Endothelial cell of umbilical vein (primary cell): ENCODE results near the gene LRRC53. TPM values are rescaled to one million over a fixed set of nuclear protein-coding genes. Genes with fewer than 3 reads are reported as not detected.

Experiments used
- BruUV-seq: library from RNA; stranded (reverse); fragments of 400-500 nt; replicated peaks from 2 replicates; lab custom pipeline; 2021; lab: Mats Ljungman, UMichigan
- CTCF ChIA-PET: fragments of 300-600, 350-600 bp; sonication (Branson Sonifier 250); formaldehyde crosslinking; loops from one replicate; lab custom pipeline; 2021; ENCODE audit warnings: antibody characterized with exemption, inconsistent platforms; lab: Charles Lee
- POLR2A ChIA-PET: fragments of 300-600, 350-600 bp; sonication (Branson Sonifier 250); formaldehyde crosslinking; loops from one replicate; lab custom pipeline; 2021; ENCODE audit warnings: antibody characterized with exemption, inconsistent platforms; lab: Charles Lee
- DNase-seq: peaks from one replicate; pipeline ENCODE4 v3.0.0-alpha.2; 2011; ENCODE audit warnings: low read depth, low spot score
- FAIRE-seq: peaks from 2 replicates; lab custom pipeline; 2011; peaks lifted over from hg19 to GRCh38; lab: Jason Lieb, UNC
- H2AFZ ChIP-seq: 2 replicates; pipeline ENCODE4 v1.6.0; 2012; ENCODE audit warnings: low read depth, low read length, control low read depth, inconsistent platforms
- H3K27ac ChIP-seq: 2 replicates; pipeline ENCODE4 v1.5.1; 2011; ENCODE audit warnings: low read depth, mild to moderate bottlenecking, control low read depth, low read length, moderate library complexity; ENCODE audit not compliant: insufficient read depth
- H3K27me3 ChIP-seq, 2 experiments: 2 replicates each; pipeline versions ENCODE4 v1.6.0 to v1.6.1; 2011; ENCODE audit warnings: low read length in 2 of 2, mixed read lengths in 1 of 2; ENCODE audit not compliant: control insufficient read depth in 2 of 2, insufficient read depth in 2 of 2
- H3K36me3 ChIP-seq, 2 experiments: 2 replicates in 1 of 2; 3 replicates in 1 of 2; pipeline ENCODE4 v1.5.1; 2011; ENCODE audit warnings: low read length in 2 of 2, mild to moderate bottlenecking in 1 of 2, moderate library complexity in 1 of 2; ENCODE audit not compliant: control insufficient read depth in 2 of 2, insufficient read depth in 2 of 2; ENCODE audit errors: extremely low read depth in 1 of 2
- H3K4me1 ChIP-seq: 3 replicates; pipeline ENCODE4 v1.5.1; 2011; ENCODE audit warnings: mild to moderate bottlenecking, low read length; ENCODE audit not compliant: control insufficient read depth, insufficient read depth; ENCODE audit errors: extremely low read depth
- H3K4me2 ChIP-seq: 2 replicates; pipeline ENCODE4 v1.6.1; 2011; ENCODE audit warnings: low read length, control low read depth, mixed read lengths; ENCODE audit not compliant: insufficient read depth
- H3K4me3 ChIP-seq, 3 experiments: fragments of 200-600 bp in 1 of 3; sonication (generic), shearing (Covaris generic) in 1 of 3; replicated peaks in 1 of 3; 2 replicates each; pipeline ENCODE4 v1.5.1; 2011 to 2016; ENCODE audit warnings: control low read depth in 3 of 3, low read length in 3 of 3, mild to moderate bottlenecking in 2 of 3, inconsistent platforms in 1 of 3, low read depth in 1 of 3, moderate library complexity in 1 of 3; ENCODE audit not compliant: insufficient read depth in 1 of 3
- H3K79me2 ChIP-seq: 2 replicates; pipeline ENCODE4 v1.6.0; 2012; ENCODE audit warnings: low read length, inconsistent platforms; ENCODE audit not compliant: control insufficient read depth, insufficient read depth
- H3K9ac ChIP-seq: replicated peaks from 2 replicates; pipeline ENCODE3; 2011; ENCODE audit warnings: low read length, control low read depth; ENCODE audit not compliant: insufficient read depth; ENCODE audit errors: extremely low read depth
- H3K9me1 ChIP-seq: replicated peaks from 3 replicates; pipeline ENCODE4 v1.6.0; 2011; ENCODE audit warnings: mild to moderate bottlenecking, low read length; ENCODE audit not compliant: control insufficient read depth, insufficient read depth; ENCODE audit errors: extremely low read depth
- H3K9me3 ChIP-seq: replicated peaks from 2 replicates; pipeline ENCODE4 v1.5.1; 2012; ENCODE audit warnings: low read length, inconsistent platforms; ENCODE audit not compliant: control insufficient read depth, insufficient read depth
- H4K20me1 ChIP-seq: replicated peaks from 2 replicates; pipeline ENCODE3; 2011; ENCODE audit warnings: mild to moderate bottlenecking, low read length; ENCODE audit not compliant: control insufficient read depth, insufficient read depth; ENCODE audit errors: extremely low read depth
- EZH2 ChIP-seq: IDR thresholded peaks from 2 replicates; pipeline ENCODE4 v1.6.1; 2012; ENCODE audit warnings: borderline replicate concordance, low read depth, mild to moderate bottlenecking, moderate library complexity, low read length, inconsistent platforms; ENCODE audit not compliant: severe bottlenecking
- FOS ChIP-seq: IDR thresholded peaks from 2 replicates; pipeline ENCODE4 v1.6.1; 2011; ENCODE audit warnings: mild to moderate bottlenecking, low read length, moderate library complexity, borderline replicate concordance; ENCODE audit not compliant: insufficient read depth
- GATA2 ChIP-seq: IDR thresholded peaks from 2 replicates; pipeline ENCODE4 v1.7.0; 2011; ENCODE audit warnings: low read depth, mild to moderate bottlenecking, moderate library complexity, mixed read lengths, low read length; ENCODE audit not compliant: insufficient read length, insufficient read depth
- JUN ChIP-seq: IDR thresholded peaks from 2 replicates; pipeline ENCODE4 v1.6.1; 2011; ENCODE audit warnings: borderline replicate concordance, low read depth; ENCODE audit not compliant: insufficient read length, insufficient read depth
- MAX ChIP-seq: IDR thresholded peaks from 2 replicates; pipeline ENCODE4 v1.6.1; 2011; ENCODE audit not compliant: insufficient read depth, insufficient read length
- MYC ChIP-seq: IDR thresholded peaks from one replicate; pipeline ENCODE4 v1.6.1; 2011; ENCODE audit warnings: mild to moderate bottlenecking, low read depth, low read length
- POLR2A ChIP-seq: IDR thresholded peaks from 2 replicates; pipeline ENCODE4 v1.6.1; 2012; ENCODE audit warnings: low read depth, mild to moderate bottlenecking, control low read depth, low read length
- POLR2AphosphoS5 ChIP-seq: IDR thresholded peaks from 2 replicates; pipeline ENCODE4 v1.6.1; 2012; ENCODE audit warnings: low read depth, mild to moderate bottlenecking, control low read depth, low read length, moderate library complexity; ENCODE audit not compliant: insufficient read depth
- dilution Hi-C: fragments of 300-500 bp; cut with MboI; formaldehyde crosslinking; loops from one replicate; pipeline ENCODE4 v1.15.0; 2019; ENCODE audit warnings: low sequenced_read_pairs; ENCODE audit not compliant: extremely low pct_ligation_motif_present
- intact Hi-C: fragments of 100-400 bp; cut with micrococcal nuclease; formaldehyde crosslinking; loops from one replicate; pipeline ENCODE4 v1.10.0; 2022
- polyA plus RNA-seq, 4 experiments: library from polyadenylated mRNA; depleted of rRNA in 3 of 4; stranded (reverse) in 3 of 4; unstranded in 1 of 4; fragments of >200 nt; gene quantifications; 2 replicates each; pipeline versions ENCODE4 v1.2.1 to v1.2.3, GENCODE V29; 2011 to 2012; ENCODE audit warnings: missing spikeins in 1 of 4
- total RNA-seq: library from RNA; stranded (reverse); gene quantifications from 2 replicates; pipeline ENCODE4 v1.2.3, GENCODE V29; 2021
- TF ChIP-seq, protein P1 (sequence below), 2 donors: IDR thresholded peaks; 1 replicate in 1 of 2; 2 replicates in 1 of 2; pipeline ENCODE4 v1.5.1; 2011; ENCODE audit warnings: low read length in 2 of 2, mild to moderate bottlenecking in 2 of 2, moderate library complexity in 2 of 2, control low read depth in 1 of 2, inconsistent platforms in 1 of 2, low read depth in 1 of 2; ENCODE audit not compliant: insufficient read depth in 1 of 2; ENCODE audit errors: extremely low read depth in 1 of 2

Gene LRRC53
- total and polyA plus RNA-seq, 2 donors (not counting 3 experiments of a cell fraction or from before 2014, with no cell fraction given): not detected

- Histone ChIP-seq H3K4me2 (no peak overlapping the region), H3K9ac (no peak overlapping the region), H3K4me1 (no peaks in the 10 kb centered on the region), H3K36me3 (no peaks in the 10 kb centered on the region), H3K27me3 (no peaks in the 10 kb centered on the region), H4K20me1 (no peaks in the 10 kb centered on the region), H3K79me2 (no peaks in the 10 kb centered on the region), H3K4me3 (no peak overlapping the region), H2AFZ (no peak overlapping the region), H3K27ac (no peak overlapping the region), H3K9me3 (no peaks in the 10 kb centered on the region), H3K9me1 (no peaks in the 10 kb centered on the region)
- FAIRE-seq: no peak
- intact Hi-C loops: no loop called here
- no TSS peak for BruUV-seq
- CTCF ChIA-PET: no interaction called here
- DNase-seq: no peak
- POLR2A ChIA-PET: no interaction called here
- dilution Hi-C loops: no loop called here
- TF ChIP-seq, protein P1, sequence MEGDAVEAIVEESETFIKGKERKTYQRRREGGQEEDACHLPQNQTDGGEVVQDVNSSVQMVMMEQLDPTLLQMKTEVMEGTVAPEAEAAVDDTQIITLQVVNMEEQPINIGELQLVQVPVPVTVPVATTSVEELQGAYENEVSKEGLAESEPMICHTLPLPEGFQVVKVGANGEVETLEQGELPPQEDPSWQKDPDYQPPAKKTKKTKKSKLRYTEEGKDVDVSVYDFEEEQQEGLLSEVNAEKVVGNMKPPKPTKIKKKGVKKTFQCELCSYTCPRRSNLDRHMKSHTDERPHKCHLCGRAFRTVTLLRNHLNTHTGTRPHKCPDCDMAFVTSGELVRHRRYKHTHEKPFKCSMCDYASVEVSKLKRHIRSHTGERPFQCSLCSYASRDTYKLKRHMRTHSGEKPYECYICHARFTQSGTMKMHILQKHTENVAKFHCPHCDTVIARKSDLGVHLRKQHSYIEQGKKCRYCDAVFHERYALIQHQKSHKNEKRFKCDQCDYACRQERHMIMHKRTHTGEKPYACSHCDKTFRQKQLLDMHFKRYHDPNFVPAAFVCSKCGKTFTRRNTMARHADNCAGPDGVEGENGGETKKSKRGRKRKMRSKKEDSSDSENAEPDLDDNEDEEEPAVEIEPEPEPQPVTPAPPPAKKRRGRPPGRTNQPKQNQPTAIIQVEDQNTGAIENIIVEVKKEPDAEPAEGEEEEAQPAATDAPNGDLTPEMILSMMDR (IDR thresholded peaks at IDR 0.05; ENCODE audit: extremely low read depth in 1 of 2, insufficient read depth in 1 of 2, low read depth in 1 of 2, low read length in 2 of 2): no peak
- TF ChIP-seq POLR2A: no peak
- no peak for TF ChIP-seq FOS
- no peak for TF ChIP-seq POLR2AphosphoS5
- TF ChIP-seq GATA2: no peak
- TF ChIP-seq MAX: no peak
- TF ChIP-seq EZH2: no peak
- TF ChIP-seq JUN: no peak
- no peak for TF ChIP-seq MYC
Measured at GRCh38 chr1:74437035-74437434, 75.4 kb downstream of the LRRC53 start.
